ENCODE results near the gene S100A4.

DNA sequence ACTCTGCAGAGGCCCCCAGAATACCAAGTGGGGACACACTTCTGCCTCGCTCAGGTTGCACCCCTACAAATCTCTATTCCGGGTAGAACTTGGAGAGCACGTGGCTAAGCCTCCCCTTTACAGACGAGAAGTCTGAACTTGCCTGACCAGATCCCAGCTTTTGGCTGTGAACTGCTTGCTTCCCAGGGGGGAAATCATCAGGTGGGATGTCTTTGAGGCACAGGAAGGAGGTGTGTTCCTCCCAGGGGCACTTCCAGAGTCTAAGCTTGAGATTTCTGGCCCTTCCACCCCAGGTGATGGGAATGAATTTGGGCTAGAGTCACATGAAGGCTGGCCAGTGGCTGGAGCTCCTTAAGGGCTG, 4.8 kb upstream of the S100A4 start:
- no peak for TF ChIP-seq POLR2A (IDR thresholded peaks at IDR 0.05)
- TF ChIP-seq, protein P1, sequence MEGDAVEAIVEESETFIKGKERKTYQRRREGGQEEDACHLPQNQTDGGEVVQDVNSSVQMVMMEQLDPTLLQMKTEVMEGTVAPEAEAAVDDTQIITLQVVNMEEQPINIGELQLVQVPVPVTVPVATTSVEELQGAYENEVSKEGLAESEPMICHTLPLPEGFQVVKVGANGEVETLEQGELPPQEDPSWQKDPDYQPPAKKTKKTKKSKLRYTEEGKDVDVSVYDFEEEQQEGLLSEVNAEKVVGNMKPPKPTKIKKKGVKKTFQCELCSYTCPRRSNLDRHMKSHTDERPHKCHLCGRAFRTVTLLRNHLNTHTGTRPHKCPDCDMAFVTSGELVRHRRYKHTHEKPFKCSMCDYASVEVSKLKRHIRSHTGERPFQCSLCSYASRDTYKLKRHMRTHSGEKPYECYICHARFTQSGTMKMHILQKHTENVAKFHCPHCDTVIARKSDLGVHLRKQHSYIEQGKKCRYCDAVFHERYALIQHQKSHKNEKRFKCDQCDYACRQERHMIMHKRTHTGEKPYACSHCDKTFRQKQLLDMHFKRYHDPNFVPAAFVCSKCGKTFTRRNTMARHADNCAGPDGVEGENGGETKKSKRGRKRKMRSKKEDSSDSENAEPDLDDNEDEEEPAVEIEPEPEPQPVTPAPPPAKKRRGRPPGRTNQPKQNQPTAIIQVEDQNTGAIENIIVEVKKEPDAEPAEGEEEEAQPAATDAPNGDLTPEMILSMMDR (IDR thresholded peaks at IDR 0.05) = no peak
